ENCODE data around the gene OBSCN. TPM values are rescaled to one million over a fixed set of nuclear protein-coding genes. Genes with fewer than 3 reads are reported as not detected.

The OBSCN gene
- total RNA-seq, 1 donor from 2014 or later: 316 TPM

DNA sequence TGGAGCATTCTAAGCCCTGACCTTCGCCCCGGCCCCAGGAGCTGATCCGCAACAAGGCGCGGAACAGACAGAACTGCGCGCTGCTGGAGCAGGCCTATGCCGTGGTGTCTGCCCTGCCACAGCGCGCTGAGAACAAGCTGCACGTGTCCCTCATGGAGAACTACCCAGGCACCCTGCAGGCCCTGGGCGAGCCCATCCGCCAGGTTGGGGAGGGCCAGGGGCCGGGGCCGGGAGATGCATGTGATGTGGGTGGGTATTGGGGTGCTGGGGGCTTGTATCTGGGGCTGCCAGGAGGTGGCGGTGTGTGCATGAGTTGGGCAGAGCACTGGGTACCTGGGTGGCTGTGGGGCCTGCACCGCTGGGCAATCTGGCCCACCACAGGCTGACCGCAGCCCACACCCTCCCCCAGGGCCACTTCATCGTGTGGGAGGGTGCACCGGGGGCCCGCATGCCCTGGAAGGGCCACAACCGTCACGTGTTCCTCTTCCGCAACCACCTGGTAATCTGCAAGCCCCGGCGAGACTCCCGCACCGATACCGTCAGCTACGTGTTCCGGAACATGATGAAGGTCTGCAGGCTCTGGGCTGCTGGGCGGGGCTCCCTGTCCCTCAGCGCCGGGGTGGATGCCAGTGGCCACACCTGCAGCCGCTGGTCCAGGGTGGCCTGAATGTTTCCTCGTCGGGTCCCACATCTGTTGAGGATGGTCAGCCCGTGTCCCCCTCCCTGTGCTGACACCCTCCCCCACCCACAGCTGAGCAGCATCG lies 133.0 kb downstream of the OBSCN start:
- Histone ChIP-seq H3K27me3 (ENCODE audit: low read depth) (no peaks in the 10 kb centered on the region), H3K4me1 (peaks cover 24% of the 10 kb centered on the region), H3K27ac (replicated peaks) (no peak overlapping the region), H3K36me3 (peaks cover 69% of the 10 kb centered on the region), H3K4me3 (no peak overlapping the region), H3K9me3 (replicated peaks) (no peaks in the 10 kb centered on the region)
- no peak for DNase-seq
- TF ChIP-seq, protein P1, sequence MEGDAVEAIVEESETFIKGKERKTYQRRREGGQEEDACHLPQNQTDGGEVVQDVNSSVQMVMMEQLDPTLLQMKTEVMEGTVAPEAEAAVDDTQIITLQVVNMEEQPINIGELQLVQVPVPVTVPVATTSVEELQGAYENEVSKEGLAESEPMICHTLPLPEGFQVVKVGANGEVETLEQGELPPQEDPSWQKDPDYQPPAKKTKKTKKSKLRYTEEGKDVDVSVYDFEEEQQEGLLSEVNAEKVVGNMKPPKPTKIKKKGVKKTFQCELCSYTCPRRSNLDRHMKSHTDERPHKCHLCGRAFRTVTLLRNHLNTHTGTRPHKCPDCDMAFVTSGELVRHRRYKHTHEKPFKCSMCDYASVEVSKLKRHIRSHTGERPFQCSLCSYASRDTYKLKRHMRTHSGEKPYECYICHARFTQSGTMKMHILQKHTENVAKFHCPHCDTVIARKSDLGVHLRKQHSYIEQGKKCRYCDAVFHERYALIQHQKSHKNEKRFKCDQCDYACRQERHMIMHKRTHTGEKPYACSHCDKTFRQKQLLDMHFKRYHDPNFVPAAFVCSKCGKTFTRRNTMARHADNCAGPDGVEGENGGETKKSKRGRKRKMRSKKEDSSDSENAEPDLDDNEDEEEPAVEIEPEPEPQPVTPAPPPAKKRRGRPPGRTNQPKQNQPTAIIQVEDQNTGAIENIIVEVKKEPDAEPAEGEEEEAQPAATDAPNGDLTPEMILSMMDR (IDR thresholded peaks at IDR 0.05; ENCODE audit: borderline replicate concordance): no peak
- intact Hi-C loops (cut with micrococcal nuclease): no loop called here

DNA sequence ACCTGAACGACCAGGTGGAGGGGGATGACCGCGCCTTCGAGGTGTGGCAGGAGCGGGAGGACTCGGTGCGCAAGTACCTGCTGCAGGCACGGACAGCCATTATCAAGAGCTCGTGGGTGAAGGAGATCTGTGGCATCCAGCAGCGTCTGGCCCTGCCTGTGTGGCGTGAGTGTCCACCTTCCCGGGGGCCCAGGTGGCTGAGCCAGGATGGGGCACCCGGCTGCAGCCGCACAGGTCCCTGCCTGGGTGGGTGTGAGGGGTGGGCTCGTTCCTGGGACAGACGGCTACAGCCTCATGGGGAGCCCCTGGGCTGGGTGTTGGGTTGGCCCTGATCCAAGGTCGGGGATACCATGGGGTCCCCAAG lies 133.6 kb downstream of the OBSCN start:
- intact Hi-C loops (cut with micrococcal nuclease): no loop called here
- peak; percentile 9 for DNase-seq
- no peaks in the 10 kb centered on the region for H3K27me3 ChIP-seq (ENCODE audit: low read depth)
- peaks cover 64% of the 10 kb centered on the region for H3K36me3 ChIP-seq
- H3K4me3 ChIP-seq: no peak overlapping the region
- no peak overlapping the region for H3K27ac ChIP-seq (replicated peaks)
- H3K4me1 ChIP-seq: peaks cover 30% of the 10 kb centered on the region
- TF ChIP-seq, protein P1 (IDR thresholded peaks at IDR 0.05; ENCODE audit: borderline replicate concordance): no peak
- H3K9me3 ChIP-seq (replicated peaks): no peaks in the 10 kb centered on the region

DNA sequence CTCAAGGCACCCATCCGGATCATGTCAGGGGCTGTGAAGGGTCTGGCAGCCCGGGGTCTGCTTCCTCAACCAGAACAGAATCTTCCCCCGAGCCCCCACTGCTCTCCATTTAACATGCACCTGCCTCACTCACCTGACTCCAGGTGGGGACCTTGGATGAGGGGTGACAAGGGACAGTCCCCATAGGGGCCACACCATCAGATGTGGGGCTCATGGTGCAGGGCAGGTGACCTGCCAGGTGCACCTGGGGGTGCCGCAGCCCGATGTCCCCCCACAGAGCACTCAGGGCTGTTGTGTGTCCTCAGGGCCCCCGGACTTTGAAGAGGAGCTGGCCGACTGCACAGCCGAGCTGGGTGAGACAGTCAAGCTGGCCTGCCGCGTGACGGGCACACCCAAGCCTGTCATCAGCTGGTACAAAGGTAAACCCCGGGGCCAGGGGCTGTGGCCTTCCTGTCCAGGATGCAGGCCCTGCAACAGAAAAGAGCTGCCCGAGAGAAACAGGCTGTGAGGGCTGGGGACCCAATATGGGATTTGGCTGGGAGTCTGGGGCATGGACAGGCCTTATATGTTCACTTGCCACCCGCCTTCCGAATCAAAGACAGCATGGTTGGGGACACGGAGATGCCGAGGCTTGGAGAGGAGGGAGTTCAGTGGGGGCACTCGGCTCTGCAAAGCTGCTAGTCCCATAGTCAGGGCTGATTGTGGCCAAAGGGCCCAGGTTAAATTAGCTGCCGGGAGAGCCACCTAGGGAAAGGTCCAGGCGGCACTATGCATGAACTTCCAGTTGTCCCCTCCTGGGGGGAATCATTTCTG lies 134.2 kb downstream of the OBSCN start:
- DNase-seq: peak; percentile 9

DNA sequence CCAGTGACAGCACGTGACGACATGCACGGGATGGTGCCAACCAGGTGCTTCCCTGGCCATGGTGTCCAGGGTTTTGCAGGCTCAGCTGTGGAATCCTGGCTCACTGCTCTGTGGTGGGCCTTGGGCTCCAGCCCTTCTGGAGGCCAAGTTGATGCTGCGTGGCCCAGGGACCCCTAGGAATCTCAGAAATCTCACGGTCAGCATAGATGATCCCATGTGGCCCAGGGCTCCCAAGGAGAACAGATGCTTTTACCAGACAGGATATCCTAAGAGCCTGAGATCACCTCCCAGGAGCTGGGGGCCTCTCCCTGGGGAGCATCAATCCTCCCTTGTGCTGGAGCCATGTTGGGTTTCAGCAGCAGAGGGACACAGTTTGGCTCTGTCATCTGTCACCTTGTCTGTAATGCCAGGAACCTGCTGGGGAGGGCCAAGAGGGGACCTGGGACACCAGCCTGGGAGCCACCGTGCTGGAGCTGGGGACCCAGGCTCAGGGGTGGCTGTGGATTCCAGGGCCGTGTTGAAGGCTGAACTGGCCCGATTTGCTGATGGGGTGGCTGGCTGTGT lies 134.9 kb downstream of the OBSCN start:
- H3K4me1 ChIP-seq: peaks cover 40% of the 10 kb centered on the region
- intact Hi-C loops (cut with micrococcal nuclease): no loop called here
- no peak overlapping the region for H3K27ac ChIP-seq (replicated peaks)
- H3K9me3 ChIP-seq (replicated peaks): no peaks in the 10 kb centered on the region
- H3K4me3 ChIP-seq: no peak overlapping the region
- peak; percentile 10 for DNase-seq
- TF ChIP-seq, protein P1 (IDR thresholded peaks at IDR 0.05; ENCODE audit: borderline replicate concordance): no peak
- peaks cover 52% of the 10 kb centered on the region for H3K36me3 ChIP-seq
- no peaks in the 10 kb centered on the region for H3K27me3 ChIP-seq (ENCODE audit: low read depth)

More for the DNA sequence above, 134.2 kb downstream of the OBSCN start:
- Histone ChIP-seq H3K27ac (replicated peaks) (no peak overlapping the region), H3K27me3 (ENCODE audit: low read depth) (no peaks in the 10 kb centered on the region), H3K9me3 (replicated peaks) (no peaks in the 10 kb centered on the region), H3K4me3 (no peak overlapping the region), H3K4me1 (peaks cover 34% of the 10 kb centered on the region), H3K36me3 (peaks cover 59% of the 10 kb centered on the region)
- TF ChIP-seq, protein P1 (IDR thresholded peaks at IDR 0.05; ENCODE audit: borderline replicate concordance): no peak
- intact Hi-C loops (cut with micrococcal nuclease): no loop called here

DNA sequence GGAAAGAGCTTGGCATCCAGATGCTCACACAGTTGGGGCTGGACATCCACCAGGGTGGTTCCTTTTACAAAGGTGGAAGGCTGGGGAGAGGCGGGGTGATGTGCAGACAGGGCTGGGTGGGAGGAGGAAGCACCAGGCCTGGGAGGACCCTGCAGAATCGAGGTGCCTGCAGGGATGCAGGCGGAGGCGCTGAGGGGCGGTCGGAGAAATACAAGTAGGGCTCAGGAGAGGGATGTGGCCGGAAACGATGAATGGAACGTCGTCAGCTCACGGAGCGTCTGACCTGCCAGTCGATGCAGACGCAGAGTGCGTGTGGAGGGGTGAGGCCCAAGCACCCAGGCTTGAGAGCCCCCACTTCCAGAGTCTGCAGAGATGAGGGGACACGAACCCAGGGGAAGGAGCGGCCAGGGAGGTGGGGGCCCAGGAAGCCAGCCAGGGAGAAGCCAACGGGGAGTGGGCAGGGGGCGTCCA lies 135.4 kb downstream of the OBSCN start:
- H3K27ac ChIP-seq (replicated peaks): no peak overlapping the region
- TF ChIP-seq, protein P1 (IDR thresholded peaks at IDR 0.05; ENCODE audit: borderline replicate concordance): no peak
- H3K4me1 ChIP-seq: peaks cover 40% of the 10 kb centered on the region
- intact Hi-C loops (cut with micrococcal nuclease): no loop called here
- H3K27me3 ChIP-seq (ENCODE audit: low read depth): no peaks in the 10 kb centered on the region
- no peaks in the 10 kb centered on the region for H3K9me3 ChIP-seq (replicated peaks)
- H3K4me3 ChIP-seq: no peak overlapping the region
- DNase-seq: peak; percentile 2
- H3K36me3 ChIP-seq: peaks cover 47% of the 10 kb centered on the region

All from left ventricle myocardium inferior (tissue), 1 donor.